Hepatocyte (in vitro differentiated cells): Measurements from ENCODE around the gene PTPRT.

Experiments
- CTCF ChIP-seq: fragments of 200-600 bp; sonication (generic); IDR thresholded peaks from 2 replicates; pipeline ENCODE4 v1.5.1; 2016; ENCODE audit warnings: antibody characterized with exemption, mild to moderate bottlenecking; ENCODE audit not compliant: poor library complexity
- EZH2 ChIP-seq: fragments of 200-600 bp; sonication (generic); IDR thresholded peaks from 2 replicates; pipeline ENCODE4 v1.6.1; 2016; ENCODE audit warnings: antibody characterized with exemption, mild to moderate bottlenecking, borderline replicate concordance
- EZH2phosphoT487 ChIP-seq: fragments of 200-600 bp; sonication (generic); IDR thresholded peaks from one replicate; pipeline ENCODE4 v1.6.1; 2018; ENCODE audit warnings: antibody characterized with exemption, mild to moderate bottlenecking, low read depth, moderate library complexity; ENCODE audit not compliant: unreplicated experiment, severe bottlenecking

GRCh38 chr20:42747765-42748411 is 441.8 kb downstream of the PTPRT start:
- TF ChIP-seq CTCF (no peak), EZH2 (no peak), EZH2phosphoT487 (no peak)
